Activated naive CD8-positive, alpha-beta T cell treated with anti-CD3 and anti-CD28 coated beads, Interleukin-2, amount 50 U/mL, for 16 hours (primary cell): ENCODE results near the gene SATB2.

Experiments
- DNase-seq: peaks from one replicate; pipeline ENCODE4 v3.0.0-alpha.2; 2020; ENCODE audit warnings: low read depth, low spot score

SATB2 gene

GRCh38 chr2:199405241-199405640 is 52.5 kb downstream of the SATB2 start:
- DNase-seq, result no peak

GRCh38 chr2:199404841-199405240 is 52.9 kb downstream of the SATB2 start:
- DNase-seq, result no peak

GRCh38 chr2:199395311-199395710 is 62.4 kb downstream of the SATB2 start:
- no peak for DNase-seq

- DNase-seq, result no peak
Measured at GRCh38 chr2:199392363-199392762, 65.4 kb downstream of the SATB2 start.

- DNase-seq, result no peak
Measured at GRCh38 chr2:199388728-199389268, 68.9 kb downstream of the SATB2 start.

GRCh38 chr2:199384043-199384442 is 73.7 kb downstream of the SATB2 start:
- no peak for DNase-seq

- no peak for DNase-seq
Measured at GRCh38 chr2:199383021-199383420, 74.7 kb downstream of the SATB2 start.

GRCh38 chr2:199382091-199382490 is 75.6 kb downstream of the SATB2 start:
- no peak for DNase-seq

- no peak for DNase-seq
Measured at GRCh38 chr2:199381531-199381930, 76.2 kb downstream of the SATB2 start.

- DNase-seq, result no peak
Measured at GRCh38 chr2:199378948-199379650, 78.6 kb downstream of the SATB2 start.

- no peak for DNase-seq
Measured at GRCh38 chr2:199370150-199370780, 87.5 kb downstream of the SATB2 start.

- no peak for DNase-seq
Measured at GRCh38 chr2:199366406-199366805, 91.3 kb downstream of the SATB2 start.

GRCh38 chr2:199364153-199364552 is 93.6 kb downstream of the SATB2 start:
- no peak for DNase-seq

GRCh38 chr2:199356412-199356811 is 101.3 kb downstream of the SATB2 start:
- DNase-seq, result no peak

GRCh38 chr2:199348871-199349270 is 108.9 kb downstream of the SATB2 start:
- no peak for DNase-seq

- DNase-seq, result no peak
Measured at GRCh38 chr2:199344012-199344411, 113.7 kb downstream of the SATB2 start.

GRCh38 chr2:199342334-199342733 is 115.4 kb downstream of the SATB2 start:
- no peak for DNase-seq

GRCh38 chr2:199341123-199341522 is 116.6 kb downstream of the SATB2 start:
- no peak for DNase-seq

GRCh38 chr2:199339891-199340605 is 117.7 kb downstream of the SATB2 start:
- DNase-seq, result no peak

- no peak for DNase-seq
Measured at GRCh38 chr2:199336546-199336945, 121.2 kb downstream of the SATB2 start.

GRCh38 chr2:199335502-199335901 is 122.2 kb downstream of the SATB2 start:
- no peak for DNase-seq

- no peak for DNase-seq
Measured at GRCh38 chr2:199329466-199329865, 128.3 kb downstream of the SATB2 start.

GRCh38 chr2:199329031-199329430 is 128.7 kb downstream of the SATB2 start:
- no peak for DNase-seq
